NCI-H2227 (cell line): ENCODE data around the gene ENDOV.
"Not testable (repeated sequence)": the region's sequence is repeated elsewhere in the genome, so short reads cannot be mapped to it uniquely, and the experiment has no call there.

Experiments used
- DNase-seq: peaks from one replicate; lab custom pipeline; 2025; ENCODE audit not compliant: unreplicated experiment; lab: John Stamatoyannopoulos, UW

The ENDOV gene

DNA sequence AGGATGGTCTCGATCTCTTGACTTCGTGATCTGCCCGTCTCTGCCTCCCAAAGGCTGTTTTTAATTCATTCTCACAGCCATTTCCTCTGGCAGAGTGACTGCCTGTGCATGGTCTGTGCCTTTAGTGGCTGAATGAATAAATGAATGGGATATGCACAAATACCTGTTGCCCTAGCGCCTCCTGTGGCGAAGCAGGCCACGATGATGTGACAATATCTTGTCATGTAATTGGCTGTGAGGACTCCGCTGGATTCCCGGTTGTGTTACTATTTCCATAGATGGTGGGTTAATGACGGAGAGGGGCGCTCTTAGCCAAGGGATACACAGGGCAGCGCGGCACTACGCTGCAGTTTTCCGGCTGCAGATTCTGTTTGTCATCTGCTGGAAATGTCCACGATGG lies 26.8 kb upstream of the ENDOV start:
- DNase-seq = no peak

DNA sequence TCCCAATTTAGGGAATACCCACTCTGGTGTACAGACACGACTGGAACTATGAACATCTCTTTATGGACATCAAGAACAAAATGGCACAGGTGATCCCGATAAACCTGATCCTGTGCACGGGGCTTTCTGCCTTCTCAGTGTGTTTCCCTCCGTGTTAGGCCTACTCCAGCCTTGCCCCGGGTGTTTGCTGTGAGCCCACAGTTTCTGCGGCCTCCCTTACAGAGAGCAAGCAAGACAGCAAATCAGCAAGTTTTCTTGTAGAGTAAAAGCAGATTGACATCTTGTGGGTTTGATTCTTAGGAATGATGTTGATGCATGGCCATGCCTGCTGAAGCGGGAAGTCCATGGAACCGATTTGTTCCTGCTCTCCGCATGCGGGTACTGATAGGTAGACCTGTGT lies 26.4 kb upstream of the ENDOV start:
- DNase-seq = no peak

DNA sequence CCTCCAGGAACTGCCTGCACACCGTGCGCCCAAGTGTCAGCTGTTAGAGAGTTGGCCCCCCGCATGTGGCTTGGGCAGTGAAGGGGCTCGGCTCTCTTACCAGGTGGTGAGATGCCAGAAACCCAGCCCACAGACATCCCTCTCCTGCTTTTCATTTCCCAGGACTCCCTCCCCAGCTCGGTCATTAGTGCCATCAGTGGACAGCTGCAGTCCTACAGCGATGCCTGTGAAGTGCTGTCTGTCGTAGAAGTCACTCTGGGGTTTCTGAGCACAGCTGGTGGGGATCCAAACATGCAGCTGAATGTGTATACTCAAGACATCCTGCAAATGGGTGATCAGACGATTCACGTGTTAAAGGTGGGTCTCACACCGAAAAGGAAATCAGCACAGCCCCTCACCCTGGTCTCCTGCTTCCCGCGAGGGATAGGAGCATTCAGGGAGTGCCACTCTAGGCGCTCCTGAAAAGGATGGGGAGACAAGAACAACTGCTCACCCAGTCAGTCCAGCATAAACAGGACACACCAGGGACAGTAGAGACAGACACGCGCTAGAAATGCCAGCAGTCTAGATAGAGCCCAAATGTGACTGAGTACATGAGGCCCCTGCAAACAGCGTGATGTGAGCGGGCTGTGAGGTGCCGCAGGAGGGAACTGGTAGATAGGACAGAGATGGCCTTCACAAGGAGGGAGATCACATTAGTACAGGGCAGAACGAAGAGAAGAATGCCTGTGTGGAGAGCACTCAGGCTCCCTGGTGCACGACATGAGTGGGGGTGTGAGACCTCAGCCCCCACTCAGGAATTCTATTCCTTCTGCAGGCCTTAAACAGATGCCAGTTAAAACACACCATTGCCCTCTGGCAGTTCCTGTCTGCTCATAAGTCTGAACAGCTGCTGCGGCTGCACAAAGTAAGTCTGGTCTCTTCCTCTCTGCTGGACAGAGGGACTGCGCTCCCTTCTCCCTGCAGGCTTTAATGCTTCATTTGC lies 25.7 kb upstream of the ENDOV start:
- DNase-seq = no peak

DNA sequence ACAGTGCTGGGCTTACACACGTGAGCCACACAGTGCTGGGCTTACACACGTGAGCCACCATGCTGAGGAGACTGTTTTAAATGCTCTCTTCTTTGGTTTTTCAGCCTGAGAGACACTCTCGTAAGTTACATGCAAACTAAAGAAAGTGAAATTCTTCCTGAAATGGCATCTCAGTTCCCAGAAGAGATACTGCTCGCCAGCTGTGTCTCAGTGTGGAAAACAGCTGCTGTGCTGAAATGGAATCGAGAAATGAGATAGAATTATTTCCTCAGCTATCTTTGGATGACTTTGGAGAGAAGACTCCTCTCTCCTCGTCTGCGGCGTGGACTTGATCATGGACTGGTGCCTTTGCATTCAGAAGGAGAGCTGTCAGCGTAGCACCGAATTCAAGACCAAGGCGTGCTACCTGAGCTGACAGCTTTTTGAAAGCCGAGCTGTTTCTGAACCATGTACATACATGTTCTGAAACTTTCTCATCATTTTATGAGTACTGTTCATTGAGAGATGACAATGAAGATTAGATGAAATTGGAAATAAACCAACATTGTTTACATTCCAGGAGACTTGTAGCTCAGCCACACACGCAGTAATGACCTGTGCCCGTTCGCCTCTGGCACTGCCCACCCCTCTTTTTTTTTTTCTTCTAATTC lies 21.6 kb upstream of the ENDOV start:
- DNase-seq = no peak

DNA sequence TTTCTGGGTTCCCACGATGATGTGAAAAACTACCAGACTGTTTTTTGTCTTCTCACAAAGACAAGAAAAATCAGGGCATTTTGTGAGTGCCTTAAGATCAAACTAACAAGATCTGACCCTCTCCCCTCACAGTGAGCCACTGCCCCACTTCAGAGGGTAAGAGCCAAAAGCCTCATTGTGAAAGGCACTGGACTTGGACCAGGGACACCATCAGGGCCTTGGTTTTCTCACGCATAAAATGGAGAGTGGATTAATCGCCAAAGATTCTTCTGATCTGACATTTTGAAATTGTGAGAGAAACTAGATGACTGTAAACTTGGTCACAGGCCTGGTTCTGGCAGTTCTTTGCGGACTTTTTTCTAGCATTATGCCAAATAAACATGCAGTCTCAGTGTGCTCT lies 21.0 kb upstream of the ENDOV start:
- DNase-seq = no peak

DNA sequence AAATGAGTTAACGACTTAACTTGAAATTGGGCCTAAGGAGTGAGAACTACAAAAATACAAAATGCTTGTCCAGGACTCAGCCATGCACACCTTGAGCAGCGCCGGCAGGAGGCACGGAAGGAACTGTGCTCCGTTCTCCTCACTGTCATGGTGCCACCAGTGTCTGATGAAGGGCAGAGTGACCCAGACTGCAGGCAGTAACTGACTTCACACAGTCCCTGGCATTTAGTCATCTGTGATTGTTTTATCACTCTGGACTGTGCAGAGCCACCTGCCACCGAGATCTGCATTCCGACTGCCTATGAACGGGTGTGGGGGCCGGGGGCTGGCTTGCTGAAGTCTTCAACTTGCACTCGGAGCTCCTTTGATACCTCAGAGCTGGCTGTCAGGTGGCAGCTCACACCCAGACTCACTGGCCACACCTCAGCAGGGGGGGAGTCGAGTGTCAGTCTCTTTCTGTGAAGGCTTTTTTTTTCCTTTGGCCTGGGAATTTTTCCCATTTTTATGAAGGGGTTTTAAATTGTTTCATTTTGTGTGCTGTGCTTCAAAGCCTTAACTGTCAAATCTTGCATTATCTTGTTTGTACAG lies 20.2 kb upstream of the ENDOV start:
- no peak for DNase-seq

DNA sequence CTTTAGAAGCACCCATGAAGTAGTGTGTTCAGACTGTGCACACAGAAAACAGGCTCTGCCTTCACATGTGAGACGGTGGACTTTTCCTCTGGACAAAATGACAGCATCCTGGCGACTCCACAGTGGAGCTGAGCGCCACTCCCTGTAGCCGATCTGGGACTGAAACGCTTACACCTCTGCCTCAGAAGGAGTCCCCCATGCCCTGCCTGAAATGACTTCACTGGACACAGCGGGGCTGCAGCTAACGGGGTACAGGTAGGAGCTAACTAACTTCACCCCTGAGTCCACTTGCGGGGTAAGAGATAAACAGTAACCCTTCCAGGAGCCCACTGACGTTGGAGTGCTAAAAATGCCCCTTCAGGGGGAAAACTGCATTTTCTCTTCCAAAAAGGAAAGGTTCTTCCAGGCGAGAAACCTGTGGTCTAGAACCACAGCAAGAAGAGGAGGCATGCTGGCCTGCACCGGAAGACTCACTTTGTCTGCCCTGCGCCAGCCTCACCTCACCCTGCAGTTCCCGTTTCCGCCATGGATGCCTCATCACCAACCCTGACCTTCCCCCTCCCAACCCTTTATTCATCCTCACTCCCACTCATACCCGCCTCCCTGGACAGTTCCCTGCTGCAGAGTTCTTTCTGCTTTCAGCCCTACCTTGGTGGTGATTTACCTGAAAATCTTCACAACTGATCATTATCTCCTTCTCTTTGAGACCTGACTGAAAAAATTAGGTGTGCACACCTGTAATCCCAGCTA lies 19.4 kb upstream of the ENDOV start:
- no peak for DNase-seq

DNA sequence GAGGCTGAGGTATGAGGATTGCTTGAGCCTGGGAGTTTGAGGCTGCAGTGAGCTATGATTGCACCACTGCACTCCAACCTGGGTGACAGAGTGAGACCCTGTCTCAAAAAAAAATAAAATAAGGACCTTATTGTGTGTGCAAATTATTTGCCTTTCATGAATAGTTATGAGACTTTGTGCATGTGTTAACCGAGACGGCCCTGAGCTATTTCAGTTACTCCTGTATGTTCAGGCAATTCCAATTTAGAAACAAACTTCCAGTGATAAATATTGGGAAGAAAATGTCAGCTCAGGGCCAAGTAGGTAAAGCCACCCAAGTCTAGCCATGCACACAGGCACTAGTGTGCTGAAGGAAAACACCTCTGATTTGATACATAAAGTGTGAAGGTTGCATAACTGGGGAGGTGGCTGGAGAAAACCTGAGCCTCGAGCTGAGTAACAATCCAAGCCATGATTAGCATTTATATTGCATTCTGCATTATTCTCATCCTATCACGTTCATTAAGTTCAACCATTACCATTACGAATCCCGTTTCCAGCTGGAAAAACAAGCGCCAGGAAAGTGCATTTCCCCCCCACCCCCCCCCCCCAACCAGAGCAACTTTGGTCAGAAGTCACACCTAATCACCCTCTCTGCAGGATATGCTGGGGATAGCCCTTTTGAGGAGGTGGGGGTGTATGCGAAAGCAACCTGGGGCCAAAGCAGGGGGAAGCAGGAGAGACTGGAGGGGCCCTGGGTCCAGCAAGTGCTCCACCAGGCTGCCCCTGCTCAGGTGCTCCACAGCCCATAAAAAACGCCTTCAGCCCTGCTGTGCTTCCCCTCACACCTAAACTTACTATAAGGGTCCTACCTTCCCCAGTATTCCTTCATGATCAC lies 18.6 kb upstream of the ENDOV start:
- DNase-seq = no peak

DNA sequence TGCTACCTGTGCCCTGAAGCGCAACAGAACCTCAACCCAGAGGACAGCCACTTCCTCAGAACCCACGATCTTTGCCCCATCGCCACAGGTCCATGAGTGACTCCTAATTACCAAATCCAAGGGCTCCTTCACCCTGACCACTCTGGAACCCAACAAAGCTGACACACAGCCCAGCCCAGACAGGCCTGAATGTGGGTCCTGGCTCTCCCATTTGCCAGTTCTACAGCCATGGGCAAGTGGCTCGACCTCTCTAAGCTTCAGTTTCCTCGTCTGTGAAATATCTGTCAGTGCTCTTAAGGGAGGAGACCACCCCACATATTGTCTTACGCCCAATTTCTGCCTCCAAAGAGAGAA lies 18.0 kb upstream of the ENDOV start:
- DNase-seq = no peak

DNA sequence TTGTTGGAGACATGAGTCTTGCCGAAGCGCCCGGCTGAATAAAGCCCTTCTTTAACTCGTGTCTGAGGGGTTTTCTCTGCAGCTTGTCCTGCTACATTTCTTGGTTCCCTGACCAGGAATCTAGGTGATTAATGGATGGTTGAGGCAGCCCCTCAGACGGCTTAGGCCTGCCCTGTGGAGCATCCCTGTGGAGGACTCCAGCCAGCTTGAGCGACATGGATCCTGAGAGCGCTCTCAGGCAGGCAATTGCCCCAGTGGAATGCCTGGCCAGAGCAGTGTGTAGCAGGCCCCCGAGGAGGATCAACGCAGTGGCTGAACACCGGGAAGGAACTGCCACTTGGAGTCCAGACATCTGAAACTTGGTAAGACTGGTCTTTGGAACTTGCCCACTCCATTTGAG lies 17.3 kb upstream of the ENDOV start:
- no peak for DNase-seq

DNA sequence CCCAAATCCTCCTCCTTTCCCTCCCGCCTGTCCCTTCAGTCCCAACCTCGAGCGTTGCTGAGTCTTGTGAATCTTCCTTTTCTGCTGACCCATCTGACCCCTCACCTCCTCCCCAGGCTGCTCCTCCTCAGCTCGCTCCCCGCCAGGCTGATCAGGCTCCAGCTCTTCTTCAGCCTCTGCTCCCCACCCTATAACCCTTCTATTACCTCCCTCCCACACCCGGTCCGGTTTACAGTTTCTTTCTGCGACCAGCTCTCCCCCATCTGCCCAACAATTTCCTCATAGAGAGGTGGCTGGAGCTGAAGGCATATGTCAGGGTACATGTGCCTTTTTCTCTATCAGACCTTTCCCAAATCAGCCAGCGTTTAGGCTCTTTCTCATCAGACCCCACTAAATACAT lies 13.9 kb upstream of the ENDOV start:
- not testable (repeated sequence) for DNase-seq

DNA sequence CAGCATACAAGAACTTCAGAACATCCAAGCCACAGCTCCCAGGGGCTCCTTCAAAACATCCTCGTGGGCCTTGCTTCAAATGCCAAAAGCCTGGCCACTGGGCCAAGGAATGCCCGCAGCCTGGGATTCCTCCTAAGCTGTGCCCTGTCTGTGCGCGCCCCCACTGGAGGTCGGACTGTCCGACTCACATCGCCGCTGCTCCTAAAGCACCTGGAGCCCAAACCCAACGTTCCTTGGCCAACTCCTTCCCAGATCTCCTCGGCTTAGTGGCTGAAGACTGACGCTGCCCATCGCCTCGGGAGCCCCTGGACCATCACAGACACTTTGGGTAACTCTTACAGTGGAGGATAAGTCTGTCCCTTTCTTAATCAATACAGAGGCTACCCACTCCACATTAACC lies 12.9 kb upstream of the ENDOV start:
- not testable (repeated sequence) for DNase-seq

DNA sequence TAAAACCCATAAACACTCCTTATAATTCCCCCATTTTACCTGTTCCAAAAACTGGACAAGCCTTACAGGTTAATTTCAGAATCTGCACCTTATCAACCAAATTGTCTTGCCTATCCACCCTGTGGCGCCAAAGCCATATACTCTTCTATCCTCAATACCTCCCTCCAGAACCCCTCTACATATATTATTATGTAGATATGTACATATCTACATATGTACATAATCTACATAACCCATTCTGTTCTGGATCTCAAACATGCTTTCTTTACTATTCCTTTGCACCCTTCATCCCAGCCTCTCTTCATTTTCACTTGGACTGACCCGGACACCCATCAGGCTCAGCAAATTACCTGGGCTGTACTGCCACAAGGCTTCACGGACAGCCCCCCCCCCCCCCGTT lies 12.0 kb upstream of the ENDOV start:
- DNase-seq = no peak

DNA sequence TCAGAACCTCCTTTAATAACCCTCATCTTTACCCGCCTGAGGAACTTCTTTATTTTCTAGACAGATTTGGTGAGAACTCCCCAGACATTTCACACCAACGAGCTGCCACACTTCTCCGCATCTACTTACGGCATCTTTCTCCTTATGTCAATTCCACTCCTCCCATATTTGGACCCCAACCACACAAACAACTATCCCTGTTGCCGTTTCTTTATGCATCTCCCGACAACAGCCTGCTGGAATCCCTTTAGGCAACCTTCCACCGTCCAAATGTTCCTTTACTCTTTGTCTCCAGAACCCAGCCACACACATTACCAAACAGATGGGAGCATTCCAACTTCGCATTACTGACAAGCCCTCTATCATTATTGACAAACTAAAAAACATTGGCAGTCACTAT lies 8.8 kb upstream of the ENDOV start:
- no peak for DNase-seq

DNA sequence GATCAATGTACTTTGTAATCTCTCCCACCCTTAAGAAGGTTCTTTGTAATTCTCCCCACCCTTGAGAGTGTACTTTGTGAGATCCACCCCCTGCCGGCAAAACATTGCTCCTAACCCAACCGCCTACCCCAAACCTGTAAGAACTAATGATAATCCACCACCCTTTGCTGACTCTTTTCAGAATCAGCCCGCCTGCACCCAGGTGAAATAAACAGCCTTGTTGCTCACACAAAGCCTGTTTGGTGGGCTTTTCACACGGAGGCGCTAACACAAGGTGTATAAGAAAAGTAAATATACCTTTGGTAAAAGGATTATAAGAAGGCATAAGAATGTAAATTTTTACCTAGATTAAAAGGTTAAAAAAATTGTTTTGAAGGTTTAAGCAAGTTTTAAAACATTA lies 7.0 kb upstream of the ENDOV start:
- not testable (repeated sequence) for DNase-seq

DNA sequence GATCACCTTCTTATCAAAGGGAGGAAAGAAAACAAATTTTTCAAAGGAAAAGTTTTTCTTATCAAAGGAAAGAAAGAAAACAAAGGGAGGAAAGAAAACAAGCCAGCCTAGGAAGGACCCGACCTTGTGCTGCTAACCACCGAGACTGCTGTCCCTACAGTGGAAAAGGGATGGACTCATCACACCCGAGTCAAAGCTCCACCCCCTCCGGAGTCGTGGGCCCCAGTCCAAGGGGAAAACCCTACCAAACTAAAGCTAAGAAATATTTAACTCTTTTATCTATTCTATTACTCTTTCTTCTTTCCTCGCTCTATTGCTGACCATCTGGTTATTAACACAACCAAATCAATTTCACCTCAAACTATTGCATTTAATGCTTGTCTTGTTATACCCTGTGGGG lies 6.1 kb upstream of the ENDOV start:
- no peak for DNase-seq

DNA sequence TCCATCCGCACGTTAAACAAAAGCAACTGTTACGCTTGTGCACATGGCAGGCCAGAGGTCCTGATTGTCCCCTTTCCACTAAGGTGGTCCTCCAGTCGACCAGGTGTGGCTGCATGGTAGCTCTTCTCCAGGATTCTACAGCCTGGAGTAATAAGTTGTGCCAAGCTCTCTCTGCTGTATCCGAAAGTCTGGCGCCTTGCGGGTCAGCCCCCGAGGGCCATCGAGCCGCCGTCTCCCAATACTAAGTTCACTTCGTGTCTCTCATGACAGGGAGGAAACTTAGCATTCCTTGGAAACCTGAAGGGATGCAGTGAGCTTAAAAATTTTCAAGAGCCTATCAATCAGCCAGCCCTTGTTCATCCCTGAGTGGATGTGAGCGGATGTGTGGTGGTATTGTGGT lies 5.3 kb upstream of the ENDOV start:
- no peak for DNase-seq

DNA sequence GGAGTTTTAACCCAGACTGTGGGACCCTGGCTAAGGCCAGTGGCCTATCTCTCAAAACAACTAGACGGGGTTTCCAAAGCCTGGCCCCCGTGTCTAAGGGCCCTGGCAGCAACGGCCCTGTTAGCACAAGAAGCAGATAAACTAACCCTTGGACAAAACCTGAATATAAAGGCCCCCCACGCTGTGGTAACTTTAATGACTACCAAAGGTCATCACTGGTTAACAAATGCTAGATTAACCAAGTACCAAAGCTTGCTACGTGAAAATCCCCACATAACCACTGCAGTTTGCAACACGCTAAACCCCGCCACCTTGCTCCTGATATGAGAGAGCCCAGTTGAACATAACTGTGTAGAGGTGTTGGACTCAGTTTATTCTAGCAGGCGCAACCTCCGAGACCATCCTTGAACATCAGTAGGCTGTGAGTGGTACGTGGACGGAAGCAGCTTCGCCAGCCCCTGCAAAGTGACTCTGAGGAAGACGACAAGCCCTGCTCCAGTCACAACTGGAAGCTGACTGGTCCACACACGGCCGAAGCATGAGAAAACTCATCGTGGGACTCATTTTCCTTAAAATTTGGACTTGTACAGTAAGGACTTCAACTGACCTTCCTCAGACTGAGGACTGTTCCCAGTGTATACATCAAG lies 4.4 kb upstream of the ENDOV start:
- not testable (repeated sequence) for DNase-seq

DNA sequence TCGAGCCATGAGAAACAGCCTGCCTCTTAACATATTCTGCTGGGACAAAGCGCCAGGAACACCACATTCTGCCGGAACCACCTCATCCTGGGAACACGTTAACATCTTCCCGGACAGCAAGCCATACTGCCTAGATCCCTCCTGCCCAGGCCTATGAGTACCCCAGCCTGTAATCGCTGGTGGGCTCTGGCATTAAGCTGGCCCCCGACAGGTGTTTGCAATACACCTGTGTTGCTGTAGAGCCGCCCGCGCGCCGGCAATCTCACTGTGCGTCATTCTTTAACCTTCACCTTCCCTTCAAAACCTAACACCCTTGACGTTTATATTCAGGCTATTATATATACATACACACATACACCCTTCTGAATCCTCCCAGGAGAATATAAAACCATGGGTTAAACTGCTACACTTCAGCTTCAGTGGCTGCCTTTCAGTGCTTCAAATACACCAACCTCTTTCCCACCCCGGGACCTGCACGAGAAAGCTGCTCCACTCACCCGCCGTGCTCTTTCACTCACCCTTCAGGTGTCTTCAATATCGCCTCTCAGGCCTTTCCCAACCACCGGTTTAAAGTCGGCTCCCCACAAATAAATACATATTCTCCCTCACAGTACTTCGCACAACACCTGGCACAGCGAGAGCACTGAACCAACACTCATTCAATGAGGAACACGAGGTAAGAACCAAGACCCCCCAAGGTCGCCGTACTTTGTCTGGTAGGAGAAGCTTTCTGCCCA lies 1.0 kb upstream of the ENDOV start:
- DNase-seq = peak; percentile 32

DNA sequence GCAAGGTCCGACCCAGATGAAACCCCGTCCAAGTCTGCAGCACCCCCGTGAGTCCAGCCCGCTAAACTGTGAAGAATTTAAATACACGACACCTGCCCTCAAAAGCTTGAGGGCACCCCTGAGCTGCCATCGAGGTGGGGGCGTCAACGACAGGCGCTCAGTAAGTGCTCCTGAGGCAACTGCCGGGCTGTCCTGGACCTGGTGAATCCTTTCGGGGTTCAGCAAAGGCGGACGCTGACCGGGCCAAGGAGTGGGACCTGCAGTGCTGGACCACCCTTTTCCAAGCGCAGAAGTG lies 512 bp upstream of the ENDOV start:
- DNase-seq = no peak
